HG02642 (cell line): ENCODE results near the gene SUSD5.
"Not testable (repeated sequence)": the region's sequence is repeated elsewhere in the genome, so short reads cannot be mapped to it uniquely, and the experiment has no call there.

Experiments used
- ATAC-seq: cut with Tn5 transposase; IDR thresholded peaks from one replicate; pipeline ENCODE4 v1.9.1; 2021; ENCODE audit warnings: mild to moderate bottlenecking; ENCODE audit not compliant: unreplicated experiment, poor library complexity

Gene SUSD5

GRCh38 chr3:33124638-33125037 lies 94.0 kb downstream of the SUSD5 start:
- no peak for ATAC-seq

DNA sequence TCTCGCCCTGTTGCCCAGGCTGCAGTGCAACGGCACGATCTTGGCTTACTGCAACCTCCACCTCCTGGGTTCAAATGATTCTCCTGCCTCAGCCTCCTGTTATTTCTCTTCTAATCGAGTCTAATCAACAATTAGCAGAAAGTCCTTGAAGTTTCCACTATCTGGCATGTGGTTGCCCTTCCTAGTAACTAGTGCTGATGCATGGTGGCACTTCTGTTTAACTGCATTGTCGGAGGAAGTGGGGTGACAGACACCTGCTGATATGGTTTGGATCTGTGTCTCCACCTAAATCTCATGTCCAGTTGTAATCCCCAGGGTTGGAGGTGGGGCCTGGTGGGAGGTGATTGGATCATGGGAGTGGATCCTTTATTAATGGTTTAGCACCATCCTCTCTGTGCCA lies 95.6 kb downstream of the SUSD5 start:
- no peak for ATAC-seq

DNA sequence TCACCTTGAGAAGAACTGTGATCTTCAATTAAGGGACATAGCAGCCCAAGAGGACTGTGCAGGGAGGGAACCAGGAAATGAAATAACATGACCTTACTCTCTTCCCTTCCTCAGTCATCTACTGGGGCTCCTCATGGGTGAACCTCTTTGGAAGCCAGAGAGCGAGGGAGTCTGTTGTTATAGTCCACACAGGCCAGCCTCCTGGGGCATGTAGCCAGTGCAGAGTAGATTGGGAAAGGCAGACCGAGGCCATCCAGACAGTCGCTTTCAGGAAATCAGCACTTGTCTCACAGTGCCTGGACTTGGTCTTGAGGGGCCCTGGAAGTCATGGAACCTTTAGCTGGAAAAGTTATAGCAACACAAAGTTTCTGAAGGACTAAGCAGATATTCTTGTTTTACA lies 98.7 kb downstream of the SUSD5 start:
- ATAC-seq = no peak

GRCh38 chr3:33117461-33117860 lies 101.1 kb downstream of the SUSD5 start:
- no peak for ATAC-seq

DNA sequence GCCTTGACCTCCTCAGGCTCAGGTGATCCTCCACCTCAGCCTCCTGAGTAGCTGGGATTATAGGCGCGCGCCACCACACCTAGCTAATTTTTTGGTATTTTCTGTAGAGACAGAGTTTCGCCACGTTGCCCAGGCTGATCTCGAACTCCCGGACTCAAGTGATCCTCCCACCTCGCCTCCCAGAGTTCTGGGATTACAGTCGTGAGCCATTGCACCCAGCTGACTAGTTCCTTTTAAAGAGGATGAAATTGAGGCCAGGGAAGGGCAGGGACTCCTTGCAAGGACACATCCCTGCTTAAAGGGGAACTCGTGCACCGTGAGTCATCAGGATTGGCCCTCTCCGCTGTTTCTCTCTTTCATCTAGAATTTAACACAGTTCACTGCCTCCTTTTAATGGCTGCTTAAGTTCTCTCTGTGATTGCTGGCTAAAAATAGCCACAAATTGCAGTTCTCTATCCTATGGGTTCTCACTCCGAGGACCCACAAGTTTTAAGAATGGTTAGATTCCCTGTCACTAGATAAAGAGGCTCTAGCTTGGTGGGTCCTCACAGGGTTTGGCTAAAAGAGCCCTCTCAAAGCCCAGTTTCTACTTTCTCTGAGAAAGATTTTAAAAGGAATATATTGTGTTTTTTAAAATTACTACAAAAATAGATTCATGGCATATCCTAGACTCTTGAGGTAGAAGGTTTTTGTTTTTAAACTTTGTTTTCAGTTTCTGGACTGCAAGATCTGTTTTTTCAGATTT lies 103.4 kb downstream of the SUSD5 start:
- ATAC-seq = no peak

DNA sequence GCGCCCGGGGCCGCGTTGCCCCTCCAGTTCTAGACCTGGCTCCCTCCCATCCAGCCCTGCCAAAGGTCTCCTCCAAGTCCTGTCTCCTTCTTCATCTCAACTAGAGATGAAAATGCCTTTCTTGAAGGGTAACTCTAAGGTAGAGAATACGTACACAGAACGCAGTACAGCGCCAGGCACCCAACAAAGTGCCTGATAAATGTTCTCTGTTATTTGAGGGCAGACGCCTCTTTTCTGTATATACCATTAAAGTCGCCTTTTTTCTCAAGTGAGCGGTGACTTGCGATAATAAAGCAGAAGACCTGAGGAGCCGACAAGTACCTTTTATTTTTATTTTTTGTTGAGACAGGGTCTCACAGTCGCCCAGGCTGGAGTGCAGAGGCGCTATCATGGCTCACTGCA lies 104.0 kb downstream of the SUSD5 start:
- no peak for ATAC-seq

DNA sequence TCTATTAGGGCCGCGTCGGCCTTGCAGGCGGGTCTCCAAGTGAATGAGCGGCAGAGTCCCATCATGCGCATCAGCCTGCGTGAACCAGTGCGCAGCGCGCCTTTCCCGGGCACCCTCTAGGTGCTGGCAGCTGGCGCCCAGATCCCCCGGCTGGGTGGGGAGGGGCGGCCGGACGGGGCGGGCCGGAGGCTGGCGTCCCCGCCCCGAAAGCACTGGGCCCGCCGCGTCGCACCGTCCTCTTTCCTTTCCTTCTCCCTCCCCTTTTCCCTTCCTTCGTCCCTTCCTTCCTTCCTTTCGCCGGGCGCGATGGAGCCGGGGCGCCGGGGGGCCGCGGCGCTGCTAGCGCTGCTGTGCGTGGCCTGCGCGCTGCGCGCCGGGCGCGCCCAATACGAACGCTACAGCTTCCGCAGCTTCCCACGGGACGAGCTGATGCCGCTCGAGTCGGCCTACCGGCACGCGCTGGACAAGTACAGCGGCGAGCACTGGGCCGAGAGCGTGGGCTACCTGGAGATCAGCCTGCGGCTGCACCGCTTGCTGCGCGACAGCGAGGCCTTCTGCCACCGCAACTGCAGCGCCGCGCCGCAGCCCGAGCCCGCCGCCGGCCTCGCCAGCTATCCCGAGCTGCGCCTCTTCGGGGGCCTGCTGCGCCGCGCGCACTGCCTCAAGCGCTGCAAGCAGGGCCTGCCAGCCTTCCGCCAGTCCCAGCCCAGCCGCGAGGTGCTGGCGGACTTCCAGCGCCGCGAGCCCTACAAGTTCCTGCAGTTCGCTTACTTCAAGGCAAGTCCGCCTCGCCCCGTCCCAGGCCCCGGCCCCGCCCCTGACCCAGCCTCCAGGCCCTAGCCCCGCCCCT lies 104.6 kb downstream of the SUSD5 start, which contains the start of gene CRTAP:
Gene CRTAP, plus strand, starts transcription at position 243 of the 850 bp plus-strand sequence. Its CDS starts 64 bp downstream, at position 307.
- peak; percentile 82 for ATAC-seq

DNA sequence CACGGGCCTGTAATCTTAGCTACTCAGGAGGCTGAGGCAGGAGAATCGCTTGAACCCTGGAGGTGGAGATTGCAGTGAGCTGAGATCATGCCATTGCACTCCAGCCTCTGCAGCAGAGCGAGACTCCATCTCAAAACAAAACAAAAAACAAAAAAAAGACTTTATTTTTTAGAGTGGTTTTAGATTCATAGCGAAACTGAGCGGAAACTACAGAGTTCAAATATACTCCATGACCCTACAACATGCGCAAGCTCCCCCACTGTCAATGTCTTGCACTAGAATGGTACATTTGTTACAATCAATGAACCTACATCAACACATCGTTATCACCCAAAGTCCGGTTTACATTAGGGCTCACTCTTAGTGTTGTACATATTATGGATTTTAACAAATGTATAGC lies 107.0 kb downstream of the SUSD5 start:
- ATAC-seq = peak; percentile 31

DNA sequence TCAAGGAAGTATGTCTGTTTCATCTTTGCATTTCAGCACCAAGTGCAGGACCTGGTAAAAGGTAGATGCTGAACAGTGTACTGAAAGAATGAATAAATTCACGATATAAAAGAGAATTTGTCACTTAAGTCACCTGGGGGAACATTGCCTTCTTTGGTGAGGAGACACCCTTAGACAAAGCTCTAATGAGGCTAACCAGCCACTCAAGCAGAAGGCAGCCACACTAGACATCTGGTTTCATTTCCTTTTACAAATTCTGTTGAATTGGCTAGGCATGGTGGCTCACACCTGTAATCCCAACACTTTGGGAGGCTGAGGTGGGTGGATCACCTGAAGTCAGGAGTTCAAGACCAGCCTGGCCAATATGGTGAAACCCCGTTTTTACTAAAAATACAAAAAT lies 111.8 kb downstream of the SUSD5 start:
- not testable (repeated sequence) for ATAC-seq

DNA sequence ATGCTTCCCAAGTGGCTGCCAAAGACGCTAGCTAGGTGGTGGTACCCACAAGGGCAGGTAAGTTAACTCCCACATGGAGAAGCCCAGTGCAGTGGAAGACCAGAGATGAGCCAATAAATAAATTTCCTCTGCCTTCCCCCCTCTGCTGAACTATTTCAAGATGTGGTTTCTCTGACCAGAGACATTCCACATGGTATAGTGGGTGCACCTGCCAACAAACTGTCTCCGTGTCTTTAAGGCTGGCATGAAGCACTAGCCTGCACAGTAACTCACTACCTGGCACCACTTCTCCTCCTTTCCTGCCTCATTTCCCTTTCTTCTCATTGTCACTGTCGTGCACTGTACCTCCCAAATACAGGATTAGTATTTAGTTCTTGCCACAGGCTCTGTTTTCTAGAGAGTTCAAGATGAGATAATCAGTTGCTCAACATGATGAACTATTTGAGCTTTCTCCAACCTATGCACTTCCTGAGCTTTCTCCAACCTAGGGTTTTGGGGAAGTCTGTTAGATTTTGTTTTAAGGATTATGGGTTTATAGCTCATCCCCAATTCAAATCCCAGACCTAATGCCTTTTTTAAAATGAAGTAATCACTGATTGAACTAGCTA lies 113.2 kb downstream of the SUSD5 start:
- no peak for ATAC-seq

GRCh38 chr3:33104803-33105202 lies 113.8 kb downstream of the SUSD5 start:
- ATAC-seq = no peak

DNA sequence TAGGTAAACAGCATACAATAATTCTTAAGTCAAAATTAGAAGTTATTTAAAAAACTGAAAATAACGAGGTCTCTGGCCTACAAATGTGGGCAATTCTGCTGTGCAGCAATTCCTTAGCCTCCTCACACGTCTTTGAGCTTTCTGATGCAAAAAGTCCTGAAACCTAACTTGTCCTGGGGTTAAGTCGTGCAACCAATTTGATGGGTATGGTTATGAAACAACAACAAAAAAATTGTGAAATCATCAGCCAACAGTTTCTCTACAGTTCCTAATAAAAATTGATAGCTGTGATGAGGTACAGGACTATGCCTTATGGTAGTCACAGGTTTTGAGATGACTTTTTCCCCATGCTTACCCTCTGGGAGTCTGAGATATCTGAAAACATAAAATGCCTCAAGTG lies 115.1 kb downstream of the SUSD5 start:
- ATAC-seq = no peak

DNA sequence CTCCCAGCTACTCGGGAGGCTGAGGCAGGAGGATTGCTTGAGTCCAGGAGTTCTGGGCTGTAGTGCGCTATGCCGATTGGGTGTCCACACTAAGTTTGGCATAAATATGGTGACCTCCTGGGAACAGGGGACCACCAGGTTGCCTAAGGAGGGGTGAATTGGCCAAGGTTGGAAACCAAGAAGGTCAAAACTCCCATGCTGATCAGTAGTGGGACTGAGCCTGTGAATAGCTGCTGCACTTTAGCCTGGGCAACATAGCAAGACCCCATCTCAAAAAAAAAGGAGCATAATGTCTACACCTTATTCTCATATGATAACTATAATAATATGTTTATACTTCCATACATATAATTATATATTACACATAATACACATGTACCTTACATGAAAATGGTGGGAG lies 115.6 kb downstream of the SUSD5 start:
- ATAC-seq = no peak

DNA sequence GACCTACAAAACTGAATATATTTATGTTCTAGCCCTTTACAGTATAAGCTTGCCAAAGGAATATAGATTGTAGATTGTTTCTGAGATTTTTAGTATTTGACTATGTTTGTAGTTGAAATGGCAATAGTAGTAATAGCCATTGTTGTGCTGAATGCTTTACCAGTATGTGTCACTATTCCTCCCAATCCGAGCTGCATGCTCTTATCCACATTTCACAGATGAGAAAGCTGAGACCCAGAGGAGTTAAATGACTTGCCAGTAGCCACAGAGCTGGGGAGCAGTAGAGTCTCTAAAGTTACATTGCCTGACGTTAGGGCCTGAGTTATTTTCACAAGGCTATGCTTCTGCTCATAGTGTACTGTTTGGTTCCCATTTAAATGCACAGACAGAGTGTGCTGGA lies 118.4 kb downstream of the SUSD5 start:
- no peak for ATAC-seq
